ENCODE measurements around the gene TMEM245. TPM values are rescaled to one million over a fixed set of nuclear protein-coding genes. Genes with fewer than 3 reads are reported as not detected.
"Not testable (repeated sequence)": the region's sequence is repeated elsewhere in the genome, so short reads cannot be mapped to it uniquely, and the experiment has no call there.

TMEM245 gene
- total and polyA plus RNA-seq, 2 donors (not counting 1 experiment from before 2014, with no cell fraction given): 48.2 to 48.8 TPM

DNA sequence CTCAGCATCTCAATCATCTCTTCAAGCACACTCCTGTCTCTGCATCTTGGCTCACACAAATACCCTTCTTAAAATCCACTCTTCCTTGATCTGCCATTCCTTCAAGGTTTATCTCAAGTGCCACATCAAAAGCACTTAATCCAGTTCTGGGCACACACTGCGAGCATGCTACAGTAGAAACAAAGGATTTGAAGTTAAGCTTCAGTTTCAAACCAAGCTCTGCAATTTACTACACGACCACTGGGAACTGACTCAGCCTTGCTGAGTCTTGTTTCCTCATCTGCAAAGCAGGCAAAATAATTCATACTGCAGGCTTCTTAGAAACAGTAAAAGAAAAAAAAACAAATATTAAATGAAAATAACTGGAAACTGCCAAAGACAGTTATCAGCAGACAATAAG lies 56.0 kb downstream of the TMEM245 start:
- Histone ChIP-seq H3K9me3 (ENCODE audit: control insufficient read depth, insufficient read depth, low read depth, low read length) (no peaks in the 10 kb centered on the region), H2AFZ (ENCODE audit: low read length) (no peak overlapping the region), H4K20me1 (ENCODE audit: control insufficient read depth, extremely low read depth, insufficient read depth, low read length) (no peaks in the 10 kb centered on the region), H3K4me1 (ENCODE audit: control insufficient read depth, extremely low read depth, insufficient read depth, low read length) (no peaks in the 10 kb centered on the region), H3K9ac (ENCODE audit: insufficient read depth, low read length) (no peak overlapping the region), H3K36me3 (ENCODE audit: control insufficient read depth, insufficient read depth, low read length) (peaks cover 5% of the 10 kb centered on the region), H3K79me2 (ENCODE audit: control insufficient read depth, insufficient read depth, low read length) (no peaks in the 10 kb centered on the region), H3K27me3 (ENCODE audit: control insufficient read depth, insufficient read depth, low read length) (no peaks in the 10 kb centered on the region), H3K4me2 (ENCODE audit: extremely low read depth, insufficient read depth, low read length) (no peak overlapping the region), H3K27ac (ENCODE audit: insufficient read depth, low read length) (no peak overlapping the region), H3K4me3 (replicated peaks in 1 of 4; ENCODE audit: control extremely low read depth in 1 of 4, insufficient read depth in 1 of 4, low read depth in 3 of 4, low read length in 4 of 4) (no peak overlapping the region)
- peak in 1 of 2 donors; percentile 22 for DNase-seq (ENCODE audit: low read depth in 2 of 2)
- no peak for TF ChIP-seq EZH2 (IDR thresholded peaks at IDR 0.05; ENCODE audit: low read length, missing control alignments)
- no peak for TF ChIP-seq CTCF (conservative IDR thresholded peaks at IDR 0.05 in 1 of 2, IDR thresholded peaks at IDR 0.05 in 1 of 2; ENCODE audit: low read depth in 1 of 2, low read length in 2 of 2)

DNA sequence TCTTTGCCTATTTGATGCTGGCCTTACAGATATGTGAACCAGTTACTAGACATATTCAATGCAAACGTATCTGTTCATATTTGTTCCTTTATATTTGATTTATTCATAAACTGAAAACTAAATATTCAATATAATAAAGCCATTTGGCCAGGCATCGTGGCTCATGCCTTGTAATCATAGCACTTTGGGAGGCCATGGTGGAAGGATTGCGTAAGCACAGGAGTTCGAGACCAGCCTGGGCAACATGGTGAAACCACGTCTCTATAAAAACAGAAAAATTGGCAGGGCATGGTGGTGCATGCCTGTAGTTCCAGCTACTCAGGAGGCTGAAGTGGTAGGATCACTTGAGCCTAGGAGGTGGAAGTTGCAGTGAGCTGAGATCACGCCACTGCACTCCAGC lies 57.2 kb downstream of the TMEM245 start:
- no peaks in the 10 kb centered on the region for H3K79me2 ChIP-seq (ENCODE audit: control insufficient read depth, insufficient read depth, low read length)
- no peak for DNase-seq (ENCODE audit: low read depth in 2 of 2)

GRCh38 chr9:109060191-109060590 lies 59.6 kb downstream of the TMEM245 start:
- TF ChIP-seq CTCF (conservative IDR thresholded peaks at IDR 0.05 in 1 of 2, IDR thresholded peaks at IDR 0.05 in 1 of 2; ENCODE audit: low read depth in 1 of 2, low read length in 2 of 2) (no peak), EZH2 (IDR thresholded peaks at IDR 0.05; ENCODE audit: low read length, missing control alignments) (no peak)
- Histone ChIP-seq H4K20me1 (ENCODE audit: control insufficient read depth, extremely low read depth, insufficient read depth, low read length) (no peaks in the 10 kb centered on the region), H3K4me2 (ENCODE audit: extremely low read depth, insufficient read depth, low read length) (no peak overlapping the region), H3K27ac (ENCODE audit: insufficient read depth, low read length) (no peak overlapping the region), H3K4me1 (ENCODE audit: control insufficient read depth, extremely low read depth, insufficient read depth, low read length) (no peaks in the 10 kb centered on the region), H3K79me2 (ENCODE audit: control insufficient read depth, insufficient read depth, low read length) (no peaks in the 10 kb centered on the region), H3K27me3 (ENCODE audit: control insufficient read depth, insufficient read depth, low read length) (no peaks in the 10 kb centered on the region), H3K4me3 (replicated peaks in 1 of 4; ENCODE audit: control extremely low read depth in 1 of 4, insufficient read depth in 1 of 4, low read depth in 3 of 4, low read length in 4 of 4) (no peak overlapping the region), H3K9ac (ENCODE audit: insufficient read depth, low read length) (no peak overlapping the region), H3K36me3 (ENCODE audit: control insufficient read depth, insufficient read depth, low read length) (peaks cover 7% of the 10 kb centered on the region), H2AFZ (ENCODE audit: low read length) (no peak overlapping the region), H3K9me3 (ENCODE audit: control insufficient read depth, insufficient read depth, low read depth, low read length) (no peaks in the 10 kb centered on the region)
- DNase-seq (ENCODE audit: low read depth in 2 of 2): no peak

More for the DNA sequence above, 57.2 kb downstream of the TMEM245 start:
- no peak overlapping the region for H2AFZ ChIP-seq (ENCODE audit: low read length)
- no peak overlapping the region for H3K4me3 ChIP-seq (replicated peaks in 1 of 4; ENCODE audit: control extremely low read depth in 1 of 4, insufficient read depth in 1 of 4, low read depth in 3 of 4, low read length in 4 of 4)
- H3K4me1 ChIP-seq (ENCODE audit: control insufficient read depth, extremely low read depth, insufficient read depth, low read length): no peaks in the 10 kb centered on the region
- H3K9me3 ChIP-seq (ENCODE audit: control insufficient read depth, insufficient read depth, low read depth, low read length): no peaks in the 10 kb centered on the region
- no peak for TF ChIP-seq EZH2 (IDR thresholded peaks at IDR 0.05; ENCODE audit: low read length, missing control alignments)
- TF ChIP-seq CTCF (conservative IDR thresholded peaks at IDR 0.05 in 1 of 2, IDR thresholded peaks at IDR 0.05 in 1 of 2; ENCODE audit: low read depth in 1 of 2, low read length in 2 of 2): no peak
- H4K20me1 ChIP-seq (ENCODE audit: control insufficient read depth, extremely low read depth, insufficient read depth, low read length): no peaks in the 10 kb centered on the region
- H3K36me3 ChIP-seq (ENCODE audit: control insufficient read depth, insufficient read depth, low read length): peaks cover 5% of the 10 kb centered on the region
- H3K4me2 ChIP-seq (ENCODE audit: extremely low read depth, insufficient read depth, low read length): no peak overlapping the region
- H3K9ac ChIP-seq (ENCODE audit: insufficient read depth, low read length): no peak overlapping the region
- no peaks in the 10 kb centered on the region for H3K27me3 ChIP-seq (ENCODE audit: control insufficient read depth, insufficient read depth, low read length)
- H3K27ac ChIP-seq (ENCODE audit: insufficient read depth, low read length): no peak overlapping the region

- H3K4me3 ChIP-seq (replicated peaks in 1 of 4; ENCODE audit: control extremely low read depth in 1 of 4, insufficient read depth in 1 of 4, low read depth in 3 of 4, low read length in 4 of 4); H3K79me2 ChIP-seq (ENCODE audit: control insufficient read depth, insufficient read depth, low read length); H3K36me3 ChIP-seq (ENCODE audit: control insufficient read depth, insufficient read depth, low read length); H3K27me3 ChIP-seq (ENCODE audit: control insufficient read depth, insufficient read depth, low read length); H2AFZ ChIP-seq (ENCODE audit: low read length); H3K27ac ChIP-seq (ENCODE audit: insufficient read depth, low read length); H3K9me3 ChIP-seq (ENCODE audit: control insufficient read depth, insufficient read depth, low read depth, low read length); H3K4me2 ChIP-seq (ENCODE audit: extremely low read depth, insufficient read depth, low read length); H3K4me1 ChIP-seq (ENCODE audit: control insufficient read depth, extremely low read depth, insufficient read depth, low read length); H4K20me1 ChIP-seq (ENCODE audit: control insufficient read depth, extremely low read depth, insufficient read depth, low read length); H3K9ac ChIP-seq (ENCODE audit: insufficient read depth, low read length): not testable (repeated sequence)
- DNase-seq (ENCODE audit: low read depth in 2 of 2): peak in 1 of 2 donors; percentile 18
Measured at GRCh38 chr9:109053121-109053520, 66.6 kb downstream of the TMEM245 start.
